HepG2 (cell line): ENCODE results near the gene LRRC25. TPM values are rescaled to one million over a fixed set of nuclear protein-coding genes. Genes with fewer than 3 reads are reported as not detected.

ENCODE experiments used
- AGO2 ChIP-seq: fragments of 200-400 bp; formaldehyde crosslinking; optimal IDR thresholded peaks from 2 replicates; pipeline ENCODE3; 2017; ENCODE audit warnings: mild to moderate bottlenecking, low read depth, low read length, moderate library complexity
- HNRNPL ChIP-seq: fragments of 200-400 bp; formaldehyde crosslinking; IDR thresholded peaks from 2 replicates; pipeline ENCODE4 v1.6.1; 2017; ENCODE audit warnings: mild to moderate bottlenecking, low read depth, low read length
- MAFK ChIP-seq, 2 experiments: IDR thresholded peaks in 1 of 2; conservative IDR thresholded peaks in 1 of 2; 2 replicates each; pipeline ENCODE4 v1.6.1; 2011; ENCODE audit warnings: improper control_type of control experiment in 2 of 2, low read length in 2 of 2
- NFE2 ChIP-seq: sonication (generic); formaldehyde crosslinking; IDR thresholded peaks from 2 replicates; pipeline ENCODE4 v1.4.0; 2020; ENCODE audit warnings: missing genetic modification reagents
- NFYB ChIP-seq: sonication (generic); formaldehyde crosslinking; IDR thresholded peaks from 2 replicates; pipeline ENCODE4 v1.4.0; 2020; ENCODE audit warnings: missing genetic modification reagents
- NR2C2 ChIP-seq: sonication (generic); formaldehyde crosslinking; IDR thresholded peaks from 2 replicates; pipeline ENCODE4 v1.4.0; 2020; ENCODE audit warnings: missing genetic modification reagents, mild to moderate bottlenecking, moderate library complexity, borderline replicate concordance
- NR2F2 ChIP-seq: IDR thresholded peaks from 2 replicates; pipeline ENCODE4 v1.6.1; 2012; ENCODE audit warnings: low read depth, inconsistent platforms, borderline replicate concordance
- PBX3 ChIP-seq: sonication (generic); formaldehyde crosslinking; IDR thresholded peaks from 2 replicates; pipeline ENCODE4 v1.8.1; 2023; ENCODE audit warnings: missing genetic modification reagents, inconsistent platforms, borderline replicate concordance
- RAD21 ChIP-seq: fragments of 450-650 bp; formaldehyde crosslinking; IDR thresholded peaks from 2 replicates; pipeline ENCODE4 v1.5.0; 2020; ENCODE audit warnings: mild to moderate bottlenecking
- TCF7 ChIP-seq: sonication (generic); IDR thresholded peaks from 2 replicates; pipeline ENCODE4 v1.6.1; 2016; ENCODE audit warnings: antibody characterized with exemption, low read depth
- ZNF160 ChIP-seq: sonication (generic); formaldehyde crosslinking; IDR thresholded peaks from 2 replicates; pipeline ENCODE4 v1.8.0; 2022; ENCODE audit warnings: mild to moderate bottlenecking, inconsistent platforms, missing genetic modification reagents
- ZNF629 ChIP-seq: sonication (generic); formaldehyde crosslinking; conservative IDR thresholded peaks from 2 replicates; pipeline ENCODE4 v1.5.0; 2020; ENCODE audit warnings: missing genetic modification reagents
- polyA plus RNA-seq, 8 experiments: library from polyadenylated mRNA; depleted of rRNA in 3 of 8; stranded (reverse) in 7 of 8; unstranded in 1 of 8; fragments of >200 nt; fragmentation: Illumina TruSeq in 4 of 8; extraction: Trizol in 4 of 8; gene quantifications; 2 replicates each; pipeline versions ENCODE4 v1.2.1 to v1.2.3, GENCODE V29; 2011 to 2016; ENCODE audit warnings: low read depth in 4 of 8, missing spikeins in 1 of 8, mixed read lengths in 1 of 8; ENCODE audit not compliant: insufficient read depth in 1 of 8
- total RNA-seq, 5 experiments: library from RNA; depleted of rRNA; stranded (reverse); fragments of >200 nt; fragmentation: Illumina TruSeq; extraction: Trizol; gene quantifications; 2 replicates each; pipeline ENCODE4 v1.2.3, GENCODE V29; 2016; ENCODE audit warnings: low read depth in 1 of 5
- TF ChIP-seq, protein P1 (sequence below): sonication (generic); formaldehyde crosslinking; IDR thresholded peaks from 2 replicates; pipeline ENCODE4 v1.5.1; 2020; ENCODE audit warnings: mild to moderate bottlenecking, missing genetic modification reagents, moderate library complexity
- TF ChIP-seq, protein P2 (sequence below): sonication (generic); formaldehyde crosslinking; IDR thresholded peaks from 2 replicates; pipeline ENCODE4 v1.4.0; 2020; ENCODE audit warnings: low read depth, missing genetic modification reagents
- TF ChIP-seq, protein P3 (sequence below): sonication (generic); formaldehyde crosslinking; IDR thresholded peaks from 2 replicates; pipeline ENCODE4 v1.4.0; 2020; ENCODE audit warnings: mild to moderate bottlenecking, missing genetic modification reagents

Gene LRRC25
- total and polyA plus RNA-seq, 2 of the 13 experiments (the other 11 are each of a cell fraction or from before 2014, with no cell fraction given): 0.13 to 0.53 TPM

GRCh38 chr19:18373892-18374629, 23.4 kb downstream of the LRRC25 start (continued):
- TF ChIP-seq, protein P1, sequence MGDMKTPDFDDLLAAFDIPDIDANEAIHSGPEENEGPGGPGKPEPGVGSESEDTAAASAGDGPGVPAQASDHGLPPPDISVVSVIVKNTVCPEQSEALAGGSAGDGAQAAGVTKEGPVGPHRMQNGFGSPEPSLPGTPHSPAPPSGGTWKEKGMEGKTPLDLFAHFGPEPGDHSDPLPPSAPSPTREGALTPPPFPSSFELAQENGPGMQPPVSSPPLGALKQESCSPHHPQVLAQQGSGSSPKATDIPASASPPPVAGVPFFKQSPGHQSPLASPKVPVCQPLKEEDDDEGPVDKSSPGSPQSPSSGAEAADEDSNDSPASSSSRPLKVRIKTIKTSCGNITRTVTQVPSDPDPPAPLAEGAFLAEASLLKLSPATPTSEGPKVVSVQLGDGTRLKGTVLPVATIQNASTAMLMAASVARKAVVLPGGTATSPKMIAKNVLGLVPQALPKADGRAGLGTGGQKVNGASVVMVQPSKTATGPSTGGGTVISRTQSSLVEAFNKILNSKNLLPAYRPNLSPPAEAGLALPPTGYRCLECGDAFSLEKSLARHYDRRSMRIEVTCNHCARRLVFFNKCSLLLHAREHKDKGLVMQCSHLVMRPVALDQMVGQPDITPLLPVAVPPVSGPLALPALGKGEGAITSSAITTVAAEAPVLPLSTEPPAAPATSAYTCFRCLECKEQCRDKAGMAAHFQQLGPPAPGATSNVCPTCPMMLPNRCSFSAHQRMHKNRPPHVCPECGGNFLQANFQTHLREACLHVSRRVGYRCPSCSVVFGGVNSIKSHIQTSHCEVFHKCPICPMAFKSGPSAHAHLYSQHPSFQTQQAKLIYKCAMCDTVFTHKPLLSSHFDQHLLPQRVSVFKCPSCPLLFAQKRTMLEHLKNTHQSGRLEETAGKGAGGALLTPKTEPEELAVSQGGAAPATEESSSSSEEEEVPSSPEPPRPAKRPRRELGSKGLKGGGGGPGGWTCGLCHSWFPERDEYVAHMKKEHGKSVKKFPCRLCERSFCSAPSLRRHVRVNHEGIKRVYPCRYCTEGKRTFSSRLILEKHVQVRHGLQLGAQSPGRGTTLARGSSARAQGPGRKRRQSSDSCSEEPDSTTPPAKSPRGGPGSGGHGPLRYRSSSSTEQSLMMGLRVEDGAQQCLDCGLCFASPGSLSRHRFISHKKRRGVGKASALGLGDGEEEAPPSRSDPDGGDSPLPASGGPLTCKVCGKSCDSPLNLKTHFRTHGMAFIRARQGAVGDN: peak; percentile 99
- 0 out of 2 replicates have a peak, but pooled peaks have one; percentile 49 for TF ChIP-seq HNRNPL
- TF ChIP-seq ZNF629 (CRISPR knock-in tag): no peak; the same call in 1 of the 2 replicates
- no peak for TF ChIP-seq AGO2
- TF ChIP-seq, protein P2, sequence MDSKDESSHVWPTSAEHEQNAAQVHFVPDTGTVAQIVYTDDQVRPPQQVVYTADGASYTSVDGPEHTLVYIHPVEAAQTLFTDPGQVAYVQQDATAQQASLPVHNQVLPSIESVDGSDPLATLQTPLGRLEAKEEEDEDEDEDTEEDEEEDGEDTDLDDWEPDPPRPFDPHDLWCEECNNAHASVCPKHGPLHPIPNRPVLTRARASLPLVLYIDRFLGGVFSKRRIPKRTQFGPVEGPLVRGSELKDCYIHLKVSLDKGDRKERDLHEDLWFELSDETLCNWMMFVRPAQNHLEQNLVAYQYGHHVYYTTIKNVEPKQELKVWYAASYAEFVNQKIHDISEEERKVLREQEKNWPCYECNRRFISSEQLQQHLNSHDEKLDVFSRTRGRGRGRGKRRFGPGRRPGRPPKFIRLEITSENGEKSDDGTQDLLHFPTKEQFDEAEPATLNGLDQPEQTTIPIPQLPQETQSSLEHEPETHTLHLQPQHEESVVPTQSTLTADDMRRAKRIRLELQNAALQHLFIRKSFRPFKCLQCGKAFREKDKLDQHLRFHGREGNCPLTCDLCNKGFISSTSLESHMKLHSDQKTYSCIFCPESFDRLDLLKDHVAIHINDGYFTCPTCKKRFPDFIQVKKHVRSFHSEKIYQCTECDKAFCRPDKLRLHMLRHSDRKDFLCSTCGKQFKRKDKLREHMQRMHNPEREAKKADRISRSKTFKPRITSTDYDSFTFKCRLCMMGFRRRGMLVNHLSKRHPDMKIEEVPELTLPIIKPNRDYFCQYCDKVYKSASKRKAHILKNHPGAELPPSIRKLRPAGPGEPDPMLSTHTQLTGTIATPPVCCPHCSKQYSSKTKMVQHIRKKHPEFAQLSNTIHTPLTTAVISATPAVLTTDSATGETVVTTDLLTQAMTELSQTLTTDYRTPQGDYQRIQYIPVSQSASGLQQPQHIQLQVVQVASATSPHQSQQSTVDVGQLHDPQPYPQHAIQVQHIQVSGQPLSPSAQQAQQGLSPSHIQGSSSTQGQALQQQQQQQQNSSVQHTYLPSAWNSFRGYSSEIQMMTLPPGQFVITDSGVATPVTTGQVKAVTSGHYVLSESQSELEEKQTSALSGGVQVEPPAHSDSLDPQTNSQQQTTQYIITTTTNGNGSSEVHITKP (CRISPR knock-in tag): 0 out of 2 replicates have a peak, but pooled peaks have one; percentile 29
- TF ChIP-seq PBX3 (CRISPR knock-in tag): no peak
- 0 out of 2 replicates have a peak, but pooled peaks have one; percentile 44 for TF ChIP-seq ZNF160 (CRISPR knock-in tag)
- peak; percentile 48; the same call in 1 of the 2 replicates for TF ChIP-seq NR2F2
- TF ChIP-seq MAFK (conservative IDR thresholded peaks at IDR 0.05 in 1 of 2, IDR thresholded peaks at IDR 0.05 in 1 of 2; ENCODE audit: low read length in 2 of 2): peak; percentile 44 to 49; a peak in 3 of 4 replicates
- TF ChIP-seq NR2C2 (CRISPR knock-in tag): peak; percentile 64
- TF ChIP-seq, protein P3, sequence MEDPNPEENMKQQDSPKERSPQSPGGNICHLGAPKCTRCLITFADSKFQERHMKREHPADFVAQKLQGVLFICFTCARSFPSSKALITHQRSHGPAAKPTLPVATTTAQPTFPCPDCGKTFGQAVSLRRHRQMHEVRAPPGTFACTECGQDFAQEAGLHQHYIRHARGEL (CRISPR knock-in tag): no peak
- TF ChIP-seq NFYB: peak; percentile 48
- peak; percentile 38; the same call in 1 of the 2 replicates for TF ChIP-seq TCF7
- 0 out of 2 replicates have a peak, but pooled peaks have one; percentile 44 for TF ChIP-seq NFE2 (CRISPR knock-in tag)
- no peak for TF ChIP-seq RAD21 (CRISPR knock-in tag)
